Body of pancreas (tissue), 4 donors: ENCODE data around the gene KCNAB1.

Experiments used
- CTCF ChIP-seq, 7 experiments: fragments of 450-650 bp in 4 of 7; fragments of 200-600 bp in 3 of 7; sonication (generic) in 3 of 7; IDR thresholded peaks; one replicate each; pipeline ENCODE4 v1.5.1; 2016 to 2019; ENCODE audit warnings: antibody characterized with exemption in 7 of 7
- POLR2A ChIP-seq, 3 donors: fragments of 450-650 bp; IDR thresholded peaks; one replicate each; pipeline ENCODE4 v1.6.1; 2016; ENCODE audit warnings: antibody characterized with exemption in 3 of 3, mild to moderate bottlenecking in 2 of 3

GRCh38 chr3:156518726-156519125, 398.3 kb downstream of the KCNAB1 start:
- TF ChIP-seq POLR2A (IDR thresholded peaks at IDR 0.05) (no peak), CTCF (IDR thresholded peaks at IDR 0.05) (no peak)
